Medulla oblongata (tissue), 1 donor: ENCODE results near the gene RNF144A.

ENCODE experiments used
- DNase-seq: peaks from one replicate; pipeline ENCODE4 v3.0.0-alpha.2; 2015; ENCODE audit errors: extremely low spot score

The RNF144A gene

DNA sequence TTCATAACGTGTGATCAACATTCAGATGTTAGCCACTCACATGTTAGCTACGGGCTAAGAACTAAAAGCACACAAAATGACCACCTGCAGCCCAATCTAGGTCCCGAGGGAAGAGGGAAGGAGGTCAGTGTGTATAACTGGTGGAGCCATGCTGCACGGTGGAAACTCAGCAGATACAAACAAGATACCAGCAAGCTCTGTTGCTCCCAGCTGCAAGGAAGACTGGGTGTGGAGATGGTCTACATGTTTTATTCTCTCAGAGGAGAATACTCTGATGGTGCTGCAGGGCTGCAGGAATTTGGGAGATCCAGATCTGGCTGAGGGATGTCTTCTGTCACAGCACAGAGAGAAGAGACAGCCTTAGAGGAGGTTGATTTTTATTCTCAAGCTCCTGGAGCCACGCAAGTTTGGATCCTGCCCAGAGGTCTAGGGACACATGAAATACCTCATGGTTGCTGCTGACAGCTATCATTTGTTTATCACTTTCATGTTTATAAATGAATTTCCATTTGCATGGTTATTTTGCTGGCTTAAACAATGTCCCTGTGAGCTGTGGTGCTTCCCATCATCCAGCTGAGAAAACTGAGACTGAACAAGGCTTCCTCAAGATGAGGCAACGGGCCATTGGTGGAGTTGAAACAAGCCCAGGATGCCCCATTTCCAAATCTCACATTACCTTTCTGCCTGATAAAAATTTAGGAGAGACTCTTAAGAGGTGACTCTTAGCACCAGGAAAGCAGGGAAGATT, 30.9 kb downstream of the RNF144A start:
- no peak for DNase-seq

DNA sequence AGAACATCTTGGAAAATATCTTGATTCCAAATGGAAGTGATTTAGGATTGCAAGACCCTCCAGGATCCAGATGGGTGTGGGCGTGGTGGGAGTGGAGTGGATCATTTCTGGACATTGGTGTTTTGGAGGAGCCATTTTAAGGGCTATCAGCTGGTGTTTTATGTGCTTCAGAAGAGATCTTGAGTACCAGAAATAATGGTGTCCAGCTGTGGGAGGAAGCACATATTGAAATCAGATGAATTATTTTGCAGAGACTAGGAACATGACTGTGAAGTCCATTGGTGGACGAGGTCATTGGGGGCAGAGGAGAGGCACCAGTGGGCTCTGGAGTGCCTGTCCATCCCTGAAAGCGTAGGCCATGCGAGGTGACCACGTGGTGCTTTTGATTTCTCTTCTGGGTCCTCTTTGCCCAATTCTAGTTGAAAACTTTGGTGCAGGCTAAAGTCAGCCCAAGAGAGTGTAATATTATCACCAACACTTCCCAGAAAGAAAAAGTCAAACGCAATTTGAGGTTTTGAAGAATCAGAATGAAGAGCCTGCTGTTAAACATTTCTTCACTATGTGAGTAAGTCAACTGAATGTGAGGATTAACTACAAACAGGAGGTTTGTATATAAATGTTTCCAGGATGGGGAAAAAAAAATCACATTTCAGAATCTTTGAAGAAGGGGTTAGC, 31.6 kb downstream of the RNF144A start:
- no peak for DNase-seq

DNA sequence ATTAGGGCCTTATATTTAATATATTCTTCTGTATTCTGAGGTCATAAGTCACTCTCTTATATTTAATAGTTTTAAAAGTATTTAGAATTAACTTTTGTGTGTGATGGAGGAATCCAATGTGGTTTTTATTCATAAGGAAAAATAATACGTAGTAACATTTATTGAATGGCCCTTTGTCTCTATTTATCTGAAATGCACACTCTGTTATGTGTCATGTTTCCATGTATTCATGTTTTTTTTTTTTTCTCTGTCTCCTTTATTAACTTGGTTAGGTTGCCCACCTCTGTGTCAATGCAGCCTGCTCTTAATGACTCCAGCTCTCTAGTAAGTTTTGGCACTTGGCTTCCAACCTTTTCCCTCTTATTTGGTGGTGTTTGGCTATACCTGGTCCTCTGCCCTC, 33.8 kb downstream of the RNF144A start:
- no peak for DNase-seq

DNA sequence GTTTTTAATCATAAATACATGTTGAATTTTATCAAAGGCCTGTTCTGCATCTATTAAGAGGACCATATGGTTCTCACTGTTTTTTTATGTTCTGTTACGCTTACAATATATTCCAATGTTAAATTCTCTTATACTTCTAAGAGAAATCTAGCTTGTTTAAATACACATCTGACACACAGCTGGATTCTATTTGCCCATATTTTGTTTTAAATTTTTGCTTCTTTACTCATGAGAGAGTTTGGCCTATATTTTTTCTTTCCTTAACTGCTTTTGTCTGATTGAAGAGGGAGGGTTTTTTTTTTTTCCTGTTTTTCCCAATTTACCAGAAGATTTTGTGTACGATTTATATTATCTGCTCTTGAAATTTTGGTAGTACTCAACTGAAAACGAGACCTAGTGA, 34.9 kb downstream of the RNF144A start:
- no peak for DNase-seq

DNA sequence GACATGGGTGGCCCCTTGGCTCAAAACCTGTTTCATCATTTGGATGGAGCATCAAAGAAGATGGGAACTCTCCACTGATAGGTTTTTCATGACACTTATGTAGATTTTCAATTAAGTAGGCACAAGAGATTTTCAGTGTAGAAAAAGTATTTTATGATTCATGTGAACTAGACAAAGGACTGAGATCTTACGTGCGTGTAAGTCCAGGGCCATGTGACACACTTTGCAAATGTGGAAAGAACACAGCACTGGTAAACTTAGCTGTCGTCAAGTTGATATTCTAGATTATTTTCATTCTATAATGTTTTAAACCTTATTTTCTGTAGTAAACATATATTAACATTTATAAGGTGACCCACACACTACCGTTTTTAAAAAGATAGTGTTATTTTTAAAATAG, 37.4 kb downstream of the RNF144A start:
- no peak for DNase-seq

DNA sequence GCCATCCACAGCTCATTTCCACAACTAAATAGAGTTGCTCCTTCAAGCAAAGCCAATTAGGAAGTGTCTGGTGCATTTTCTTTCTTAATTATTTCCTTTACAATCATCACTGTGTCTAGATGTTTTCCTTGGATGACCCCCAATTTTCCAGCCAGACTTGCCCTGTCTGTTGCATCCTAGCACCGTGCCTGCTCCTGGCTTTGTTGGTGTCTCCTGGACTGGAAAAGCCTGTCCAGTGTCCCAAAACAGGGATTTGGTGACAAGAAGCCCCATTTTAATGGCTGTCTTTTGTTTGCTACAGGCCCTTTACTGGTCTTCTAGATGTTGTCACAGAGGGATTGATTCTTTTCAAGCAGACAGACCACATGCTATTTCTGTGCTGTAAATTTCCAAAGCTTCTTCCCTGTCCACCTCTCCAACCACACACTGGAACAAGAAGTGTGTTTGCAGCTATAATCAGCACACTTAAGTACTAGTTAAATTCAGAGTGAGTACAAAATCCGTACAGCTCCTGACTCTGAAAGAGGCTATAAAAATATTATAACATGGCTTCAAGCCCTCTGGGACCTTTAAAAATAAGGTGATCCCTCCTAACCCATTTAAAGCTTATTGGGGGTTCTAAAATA, 38.4 kb downstream of the RNF144A start:
- no peak for DNase-seq

DNA sequence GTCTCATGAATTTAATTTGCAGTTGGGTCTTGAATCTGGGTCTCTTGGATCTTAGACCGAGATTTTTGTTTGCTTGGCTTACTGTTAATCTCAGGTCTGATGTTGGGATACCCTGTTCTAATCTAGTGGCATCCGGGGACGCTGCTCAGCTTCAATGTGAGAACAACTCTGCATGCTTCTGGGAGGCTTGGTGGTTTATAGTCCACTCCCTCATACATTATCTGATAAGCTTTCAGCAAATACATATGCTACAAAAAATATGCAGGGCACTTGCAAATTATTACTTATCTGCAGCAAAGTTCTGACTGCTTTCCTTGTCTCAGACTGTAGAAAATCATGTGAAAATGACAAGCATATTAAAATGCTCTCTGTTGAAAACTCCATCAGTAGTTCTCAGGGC, 39.4 kb downstream of the RNF144A start:
- no peak for DNase-seq

DNA sequence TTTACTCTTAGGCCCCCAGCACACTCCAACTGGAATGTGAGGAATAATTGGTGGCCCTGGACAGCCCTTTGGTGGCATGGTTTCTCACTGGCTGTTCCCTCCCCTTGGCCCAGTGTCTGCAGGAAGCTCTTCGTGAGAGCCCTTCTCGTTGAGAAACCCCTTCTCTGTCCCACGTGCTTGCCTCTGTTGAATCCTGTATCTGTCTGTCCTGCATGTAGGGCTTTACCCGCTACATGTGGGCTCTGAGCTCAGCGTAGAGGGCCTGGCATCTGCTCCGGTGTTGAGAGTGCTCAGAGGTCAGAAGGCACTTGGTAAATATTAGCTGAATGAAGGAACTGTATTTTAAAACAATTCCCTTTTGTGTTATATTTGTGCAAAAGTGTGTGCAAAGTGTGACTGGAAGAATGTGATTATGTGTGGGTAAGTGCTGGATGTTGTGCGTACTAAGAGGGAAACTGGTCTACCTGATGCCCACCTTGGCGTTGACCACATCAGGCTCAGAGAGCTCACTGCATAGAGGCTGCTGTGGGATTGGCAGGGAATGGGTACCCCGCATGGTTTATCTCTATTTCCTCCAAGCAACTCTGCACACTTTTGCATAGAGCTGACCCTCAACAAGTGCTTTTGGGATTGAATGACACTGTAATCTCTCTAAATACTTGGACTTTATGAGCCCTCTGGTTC, 40.0 kb downstream of the RNF144A start:
- DNase-seq: no peak

DNA sequence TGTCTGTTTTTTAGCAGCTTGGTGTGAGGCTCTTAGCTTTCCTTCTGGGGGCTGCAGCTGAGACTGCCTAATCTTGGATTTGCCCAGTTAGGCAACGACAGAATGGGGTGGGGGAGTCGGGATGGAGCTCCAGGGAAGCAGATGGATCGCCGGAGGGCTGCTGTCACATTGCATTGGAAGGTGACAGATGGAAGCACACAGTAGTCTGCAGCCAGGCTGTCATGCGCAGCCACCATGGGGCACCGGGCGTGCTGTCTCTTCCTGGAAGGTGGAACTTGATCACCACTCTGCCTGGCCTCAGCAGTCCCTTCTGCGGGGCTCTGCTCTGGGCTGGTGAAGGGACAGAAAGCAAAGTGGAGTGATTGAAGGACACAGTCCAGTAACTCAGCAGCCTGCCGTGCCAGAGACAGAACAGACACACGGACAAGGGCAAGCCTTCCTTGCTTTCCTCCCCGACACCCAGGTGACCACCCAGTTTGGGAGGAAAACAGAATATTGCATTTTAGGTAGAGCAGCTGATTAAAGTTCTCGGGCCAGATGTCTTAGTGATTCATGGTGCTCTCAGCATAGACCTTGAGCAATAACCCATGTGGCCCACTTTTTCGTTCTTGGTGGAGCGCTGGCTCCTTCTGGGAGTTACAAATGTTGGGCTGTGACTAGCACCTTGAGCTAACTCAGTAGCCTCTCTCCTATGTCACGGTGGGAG, 40.9 kb downstream of the RNF144A start:
- DNase-seq: no peak

DNA sequence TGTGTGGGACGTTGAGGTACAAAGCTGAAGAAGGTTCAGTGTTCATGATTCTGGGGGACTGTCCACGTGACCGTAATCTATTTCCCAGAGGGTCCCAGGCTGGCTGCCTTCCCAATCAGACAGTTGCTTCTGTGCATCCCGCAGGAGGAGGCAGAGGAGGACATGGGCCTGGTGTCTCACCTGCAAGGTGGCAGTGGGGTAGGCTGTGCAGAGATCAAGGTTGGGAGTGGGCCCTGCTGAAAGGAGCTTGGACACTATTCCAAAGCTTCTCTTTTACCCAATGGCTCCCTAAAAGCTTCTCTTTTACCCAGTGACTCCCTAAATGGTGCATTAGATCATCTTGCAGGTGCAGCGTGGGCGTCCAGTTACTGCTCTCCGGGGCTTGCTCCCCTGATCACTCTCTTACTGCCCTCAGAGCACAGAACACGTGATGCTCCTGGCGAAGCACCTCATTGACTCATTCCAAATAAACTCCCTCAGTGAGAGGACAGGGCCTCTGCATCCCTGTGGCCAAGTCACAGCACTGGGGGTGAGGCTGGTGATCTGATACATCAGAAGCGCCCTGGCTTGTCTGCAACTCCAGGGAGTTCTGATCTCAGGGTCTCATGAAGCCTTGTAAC, 41.5 kb downstream of the RNF144A start:
- DNase-seq: no peak

DNA sequence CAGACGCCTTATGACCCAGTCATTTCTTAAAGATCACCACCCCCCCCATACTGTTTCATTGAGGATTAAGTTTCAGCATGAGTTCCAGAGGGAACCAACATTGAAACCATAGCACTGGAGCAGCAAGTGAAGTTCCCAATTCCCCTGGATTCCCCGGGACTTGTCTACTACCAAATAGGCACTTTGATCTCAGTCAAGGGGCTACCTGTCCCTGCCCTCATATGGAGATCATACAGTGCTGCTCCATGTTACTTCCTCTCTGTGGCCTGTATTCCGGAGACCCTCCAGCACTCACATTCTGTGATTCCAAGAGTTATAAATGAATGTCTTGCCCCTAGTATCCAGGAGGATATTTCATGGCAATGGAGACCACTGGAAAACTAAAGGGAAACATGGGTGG, 42.5 kb downstream of the RNF144A start:
- DNase-seq: no peak

DNA sequence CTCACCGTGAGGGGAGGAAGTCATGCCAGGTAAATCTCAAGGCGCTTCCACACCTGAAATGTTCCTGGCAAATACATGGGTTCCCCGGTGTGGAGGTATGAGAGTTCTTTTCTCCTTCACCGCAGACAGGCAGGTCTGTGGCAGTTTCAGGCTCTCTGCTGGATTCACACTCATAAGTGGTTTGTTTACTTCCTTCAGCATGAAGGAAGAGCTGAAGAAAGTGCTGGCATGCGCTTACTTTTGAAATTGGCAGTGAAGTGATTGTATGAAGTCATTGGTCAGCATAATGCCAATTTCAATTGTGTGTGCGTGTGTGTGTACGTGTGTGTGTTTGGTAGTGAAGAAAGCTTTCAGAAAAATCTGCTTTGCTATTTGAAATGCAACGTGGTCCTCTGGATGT, 43.4 kb downstream of the RNF144A start:
- peak; percentile 69 for DNase-seq

DNA sequence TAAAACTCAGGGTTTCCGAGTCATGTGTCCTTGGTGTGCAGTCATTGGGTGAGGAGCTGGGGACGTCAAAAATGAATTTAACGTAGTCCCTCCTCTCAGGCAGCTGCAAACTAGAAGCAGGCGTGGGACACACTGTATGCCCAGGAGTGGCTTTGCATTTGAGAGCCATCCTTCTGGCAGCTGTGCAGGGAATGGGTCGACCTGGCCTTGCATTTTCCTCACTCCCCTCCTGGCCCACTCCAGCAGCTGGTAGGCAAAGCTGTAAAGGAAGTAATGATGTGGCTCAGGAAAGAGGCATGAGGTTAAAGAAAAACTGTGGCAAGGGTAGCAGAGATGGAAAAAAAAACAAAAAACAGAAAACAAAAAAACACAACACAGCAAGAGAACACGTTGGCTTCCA, 46.5 kb downstream of the RNF144A start:
- no peak for DNase-seq

DNA sequence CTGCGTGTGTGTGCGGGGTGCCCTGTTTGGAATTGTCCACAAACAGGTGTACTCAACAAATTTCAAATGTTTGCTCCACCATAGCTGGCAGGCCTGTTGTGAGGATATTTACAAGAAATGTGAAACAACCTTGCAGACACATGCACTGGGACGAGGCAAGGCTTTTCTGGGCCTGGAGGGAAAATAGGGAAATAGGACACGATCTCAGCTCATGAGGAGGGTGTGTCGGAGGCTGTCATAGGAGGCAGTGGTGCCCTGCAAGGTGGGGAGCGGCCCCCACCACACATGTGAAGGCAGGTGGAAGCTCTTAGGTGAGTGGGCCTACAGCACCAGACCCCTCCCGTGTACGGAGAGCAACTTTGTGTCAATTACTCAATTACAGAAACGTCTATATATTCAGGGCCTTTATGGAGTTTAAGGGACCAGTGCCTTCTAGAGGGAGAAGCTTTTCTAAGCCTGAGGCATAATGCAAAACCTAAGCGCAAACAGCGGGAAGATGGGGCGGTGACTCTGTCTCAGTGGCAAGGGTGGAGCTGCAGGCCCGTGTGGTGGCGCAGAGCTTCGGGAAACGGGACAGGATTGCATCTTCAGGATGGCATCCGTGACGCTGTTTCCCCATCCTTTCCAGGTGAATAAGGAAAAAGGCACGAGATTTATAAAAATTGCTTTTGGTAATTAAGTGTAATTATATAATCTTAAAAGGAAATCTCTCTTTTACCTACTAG, 48.0 kb downstream of the RNF144A start:
- no peak for DNase-seq

DNA sequence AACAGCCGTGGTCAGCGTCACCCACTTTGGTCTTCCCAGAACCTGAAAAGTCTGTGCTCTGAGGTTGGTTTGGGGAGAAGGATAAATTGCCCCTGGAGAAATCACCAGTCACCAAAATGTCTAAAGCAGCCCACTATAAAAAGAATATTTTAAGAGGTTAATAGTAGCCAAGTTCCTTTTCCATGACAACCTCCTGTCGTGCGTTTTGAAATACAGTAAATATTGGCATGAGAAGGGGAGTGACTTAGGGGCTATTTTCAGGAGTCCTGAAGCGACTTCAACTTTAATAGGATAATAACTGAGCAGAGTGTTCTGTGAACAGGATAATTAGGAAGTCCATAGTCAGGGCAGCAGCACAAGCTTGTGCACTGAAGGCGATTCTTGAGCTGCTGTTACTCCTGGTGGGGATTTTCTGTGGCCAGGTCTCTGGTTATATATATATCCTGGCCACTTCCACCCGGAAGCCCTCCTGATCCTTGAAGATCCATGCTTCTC, 49.3 kb downstream of the RNF144A start:
- no peak for DNase-seq

DNA sequence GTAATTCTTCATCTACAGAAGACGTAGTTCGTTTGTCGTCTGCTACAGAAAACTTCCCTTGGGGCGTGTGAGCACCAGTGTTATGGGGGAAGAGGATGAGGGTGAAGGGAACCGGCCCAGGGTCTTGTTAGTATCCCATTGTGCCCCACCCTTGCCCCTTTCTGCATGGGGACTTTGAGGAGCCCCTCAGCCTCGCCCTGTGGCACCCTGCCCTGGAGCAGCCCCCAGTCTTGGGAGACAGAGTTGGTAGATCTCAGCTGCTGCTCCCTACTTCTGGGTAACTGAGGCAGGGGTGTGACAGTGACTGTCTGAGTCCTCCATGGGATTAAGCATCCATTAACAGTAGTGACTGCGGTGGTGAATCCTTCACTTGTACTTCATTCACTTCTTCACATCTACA, 50.1 kb downstream of the RNF144A start:
- DNase-seq: no peak

DNA sequence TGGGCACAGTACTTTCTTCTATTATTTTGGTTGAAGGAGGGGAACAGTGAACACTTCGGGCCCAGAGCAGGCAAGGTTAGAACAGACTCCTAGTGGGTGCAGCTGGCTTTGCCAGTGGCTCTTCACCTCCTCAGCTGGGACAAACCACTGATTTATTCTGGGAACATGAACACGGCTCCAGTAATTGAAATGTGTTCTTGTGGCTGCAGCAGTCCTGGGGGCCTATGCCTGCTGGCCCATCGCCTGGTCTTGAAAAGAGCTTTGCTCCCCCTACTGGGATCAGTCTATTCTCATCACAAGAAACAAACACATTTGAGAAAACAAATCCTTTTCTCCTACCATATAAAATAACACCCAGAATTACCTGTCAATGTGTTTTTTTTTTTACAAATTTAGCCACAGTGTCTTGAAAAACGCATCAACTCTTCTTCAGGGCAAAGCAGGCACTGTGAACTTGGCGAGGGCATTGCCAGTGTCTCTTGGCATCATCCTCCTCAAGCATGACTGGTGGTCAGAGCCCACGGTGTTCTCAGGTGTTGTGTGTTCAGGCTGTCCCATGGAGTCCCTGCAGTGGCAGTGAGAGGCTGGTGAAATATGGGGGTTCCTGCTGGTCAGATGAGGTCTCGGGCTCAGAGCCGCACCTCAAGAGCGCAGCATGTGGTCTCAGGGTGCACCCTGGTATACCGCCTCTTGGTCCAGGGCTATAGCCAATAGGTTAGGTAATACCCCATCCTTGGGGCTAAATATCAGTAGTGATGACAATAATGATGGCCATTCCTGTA, 51.3 kb downstream of the RNF144A start:
- peak; percentile 86 for DNase-seq

DNA sequence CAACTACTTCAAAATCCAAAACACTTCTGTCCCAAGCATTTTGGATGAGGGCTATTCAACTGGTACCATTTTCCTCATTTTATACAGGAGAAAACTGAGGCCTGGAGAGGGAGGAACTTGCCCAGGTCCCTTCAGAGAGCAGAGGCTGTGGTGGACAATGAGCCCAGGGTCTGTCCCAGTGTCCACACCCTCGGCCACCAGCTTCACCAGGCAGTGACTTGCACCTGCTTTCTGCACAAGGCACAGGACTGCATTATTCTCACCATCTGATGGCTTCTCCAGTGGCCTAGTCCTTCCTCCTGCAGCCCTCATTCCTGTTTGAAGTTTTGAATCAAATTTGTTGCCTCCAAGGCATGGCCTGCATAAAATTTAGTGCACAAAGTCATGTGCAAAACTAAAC, 53.3 kb downstream of the RNF144A start:
- no peak for DNase-seq

DNA sequence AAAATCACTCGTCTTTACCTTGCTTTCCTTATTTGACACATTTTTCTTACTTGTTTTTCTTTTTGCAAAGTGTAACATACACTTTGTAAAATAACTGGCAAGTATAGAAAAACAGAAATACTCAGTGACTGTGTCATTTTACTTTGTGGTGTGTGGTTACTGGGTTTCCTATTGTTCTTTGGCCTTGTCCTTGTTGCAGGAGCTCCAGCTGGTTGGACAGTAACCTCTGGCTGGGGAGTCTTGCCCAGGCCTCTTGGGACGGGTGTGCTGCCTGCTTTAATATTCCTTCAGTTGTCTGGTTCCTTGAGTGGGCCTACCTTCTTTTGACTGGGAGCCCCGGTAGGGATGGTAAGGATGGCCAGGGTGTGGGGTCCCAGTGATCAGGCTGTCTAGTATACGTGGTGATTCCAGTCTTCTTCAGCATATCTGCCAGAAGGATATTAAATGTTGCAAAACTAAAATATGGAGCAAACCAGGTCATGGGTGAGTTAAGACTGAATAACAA, 53.8 kb downstream of the RNF144A start:
- DNase-seq: no peak

DNA sequence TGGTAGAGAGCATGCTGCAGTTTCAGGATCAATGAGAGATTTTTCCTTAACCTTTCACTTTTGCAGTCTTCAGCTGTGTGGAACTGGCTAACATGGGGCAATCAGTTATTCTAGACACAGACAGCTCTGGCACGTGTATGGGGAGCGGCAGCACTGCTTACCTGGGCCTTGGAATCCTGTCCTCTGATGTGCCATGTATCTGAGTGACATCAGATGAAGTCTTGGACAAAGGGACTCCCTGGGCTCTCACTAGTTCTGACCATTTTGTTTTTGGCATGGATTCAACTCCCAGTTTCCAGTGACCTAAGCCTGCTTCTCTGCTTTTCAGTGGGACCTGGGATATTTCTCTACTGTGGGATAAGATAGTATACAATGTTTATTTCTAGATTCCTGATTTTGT, 54.3 kb downstream of the RNF144A start:
- DNase-seq: no peak
